ENCODE data around the gene ZNF639.

ZNF639 gene

DNA sequence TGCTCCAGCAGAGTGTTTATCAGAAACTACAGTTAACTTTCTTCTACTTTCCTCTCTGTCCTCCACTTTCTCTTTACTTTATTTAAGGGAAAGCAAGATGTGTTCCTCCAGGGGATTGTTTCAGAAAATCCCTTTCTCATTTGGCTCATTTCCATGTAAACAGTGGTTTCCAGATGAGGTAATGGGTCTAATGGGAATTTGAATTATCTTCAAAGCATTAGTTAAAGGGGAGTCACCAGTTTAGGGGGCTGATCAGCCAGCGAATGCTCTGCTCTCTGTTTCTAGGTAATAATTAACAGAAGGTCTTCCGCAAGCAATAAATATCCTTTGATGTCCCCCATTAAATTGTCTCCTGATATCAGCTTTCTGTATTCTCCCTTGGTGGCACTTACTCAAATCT, 30.4 kb upstream of the ZNF639 start:
- no peak for TF ChIP-seq CTCF (IDR thresholded peaks at IDR 0.05; ENCODE audit: unreplicated experiment in 3 of 3)
- peak overlapping the region in 1 of 3 experiments; percentile 33 for H3K4me3 Mint-ChIP-seq
- H3K4me1 Mint-ChIP-seq: peaks cover 11% of the 10 kb centered on the region
- H3K36me3 Mint-ChIP-seq (ENCODE audit: low read depth): peaks cover 4% of the 10 kb centered on the region
- H3K9me3 Mint-ChIP-seq: peaks cover 4% of the 10 kb centered on the region
- peak overlapping the region; percentile 66 to 94 (median 76) for H3K27ac Mint-ChIP-seq
- no peaks in the 10 kb centered on the region for H3K27me3 Mint-ChIP-seq (ENCODE audit: low read depth)

- Mint-ChIP-seq H3K36me3 (ENCODE audit: low read depth) (no peaks in the 10 kb centered on the region), H3K4me1 (peaks cover 7% of the 10 kb centered on the region), H3K9me3 (peaks cover 11% of the 10 kb centered on the region), H3K27ac (no peak overlapping the region), H3K4me3 (no peak overlapping the region), H3K27me3 (ENCODE audit: low read depth) (no peaks in the 10 kb centered on the region)
- no peak for TF ChIP-seq CTCF (IDR thresholded peaks at IDR 0.05; ENCODE audit: unreplicated experiment in 3 of 3)
Measured at GRCh38 chr3:179297971-179298725, 24.7 kb upstream of the ZNF639 start.

DNA sequence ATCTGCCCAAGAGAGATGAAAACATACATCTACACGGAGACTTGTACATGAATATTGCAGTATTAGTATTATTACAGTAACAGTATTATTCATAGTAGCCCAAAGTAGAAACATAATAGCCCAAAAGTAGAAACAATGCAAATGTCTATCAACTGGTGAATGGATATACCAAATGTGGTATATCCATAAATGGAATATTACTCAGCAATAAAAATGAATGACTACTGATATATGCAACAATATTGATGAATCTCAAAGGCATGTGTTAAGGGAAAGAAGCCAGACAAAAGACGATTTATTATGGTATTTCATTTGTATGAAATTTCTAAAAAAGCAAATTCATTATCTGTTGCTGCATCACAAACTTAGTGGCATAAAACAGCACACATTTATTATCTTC, 23.5 kb upstream of the ZNF639 start:
- H3K36me3 Mint-ChIP-seq (ENCODE audit: low read depth): no peaks in the 10 kb centered on the region
- H3K27ac Mint-ChIP-seq: no peak overlapping the region
- peaks cover 11% of the 10 kb centered on the region for H3K9me3 Mint-ChIP-seq
- no peak for TF ChIP-seq CTCF (IDR thresholded peaks at IDR 0.05; ENCODE audit: unreplicated experiment in 3 of 3)
- no peak overlapping the region for H3K4me3 Mint-ChIP-seq
- H3K4me1 Mint-ChIP-seq: peaks cover 7% of the 10 kb centered on the region
- H3K27me3 Mint-ChIP-seq (ENCODE audit: low read depth): no peaks in the 10 kb centered on the region

DNA sequence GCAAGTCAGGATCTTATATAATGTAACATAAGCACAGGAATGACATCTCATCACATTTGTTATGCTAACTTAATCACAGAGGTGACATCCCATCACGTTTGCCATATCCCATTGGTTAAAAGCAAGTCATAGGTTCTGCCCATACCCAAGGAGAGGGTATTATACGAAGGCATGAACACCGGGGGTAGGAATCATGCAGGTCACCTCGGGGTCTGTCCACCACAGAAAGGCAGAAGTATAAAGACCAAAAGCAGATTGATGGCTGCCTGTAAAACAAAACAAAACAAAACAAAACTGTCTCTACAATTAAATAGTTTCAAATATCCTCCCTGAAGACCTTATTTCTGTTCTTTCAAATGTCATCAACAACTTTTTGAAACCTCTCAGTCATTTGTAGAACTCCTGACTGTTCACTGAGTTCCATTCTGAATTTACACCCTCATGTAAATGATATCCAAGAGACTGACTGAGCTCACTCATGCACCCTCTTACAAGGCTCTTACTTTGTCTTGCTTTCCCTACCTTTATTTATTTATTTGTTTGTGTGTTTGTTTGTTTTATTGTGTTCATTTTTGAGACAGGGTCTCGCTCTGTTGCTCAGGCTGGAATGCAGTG, 22.7 kb upstream of the ZNF639 start:
- Mint-ChIP-seq H3K27me3 (ENCODE audit: low read depth) (no peaks in the 10 kb centered on the region), H3K4me3 (no peak overlapping the region), H3K9me3 (peaks cover 11% of the 10 kb centered on the region), H3K4me1 (peaks cover 7% of the 10 kb centered on the region), H3K27ac (peak overlapping the region in 1 of 3 experiments; percentile 27), H3K36me3 (ENCODE audit: low read depth) (no peaks in the 10 kb centered on the region)
- no peak for TF ChIP-seq CTCF (IDR thresholded peaks at IDR 0.05; ENCODE audit: unreplicated experiment in 3 of 3)

- no peak for TF ChIP-seq CTCF (IDR thresholded peaks at IDR 0.05; ENCODE audit: unreplicated experiment in 3 of 3)
- Mint-ChIP-seq H3K4me1 (peaks cover 7% of the 10 kb centered on the region), H3K36me3 (ENCODE audit: low read depth) (no peaks in the 10 kb centered on the region), H3K27me3 (ENCODE audit: low read depth) (no peaks in the 10 kb centered on the region), H3K9me3 (peaks cover 11% of the 10 kb centered on the region), H3K4me3 (no peak overlapping the region), H3K27ac (peak overlapping the region in 1 of 3 experiments; percentile 37)
Measured at GRCh38 chr3:179301645-179302044, 21.2 kb upstream of the ZNF639 start.

Data from nephron (organoid).